HepG2 (cell line): ENCODE measurements around the gene CUL1. TPM values are rescaled to one million over a fixed set of nuclear protein-coding genes. Genes with fewer than 3 reads are reported as not detected.

Experiments
- ARID4A ChIP-seq: sonication (generic); formaldehyde crosslinking; IDR thresholded peaks from 2 replicates; pipeline ENCODE4 v1.5.0; 2020; ENCODE audit warnings: mild to moderate bottlenecking, missing genetic modification reagents, borderline replicate concordance
- CEBPG ChIP-seq: IDR thresholded peaks from 2 replicates; pipeline ENCODE4 v1.6.1; 2016
- KDM3A ChIP-seq: IDR thresholded peaks from 2 replicates; pipeline ENCODE4 v1.6.1; 2018; ENCODE audit warnings: low read depth, missing compliant biosample characterization
- KLF6 ChIP-seq: IDR thresholded peaks from 2 replicates; pipeline ENCODE4 v1.8.0; 2016; ENCODE audit warnings: missing biosample characterization, missing genetic modification reagents
- POLR2AphosphoS5 ChIP-seq: IDR thresholded peaks from 2 replicates; pipeline ENCODE4 v1.6.1; 2012; ENCODE audit warnings: low read depth, low read length
- TFDP1 ChIP-seq: IDR thresholded peaks from 2 replicates; pipeline ENCODE4 v1.6.1; 2016; ENCODE audit warnings: missing compliant biosample characterization, missing genetic modification reagents, borderline replicate concordance
- ZNF275 ChIP-seq: sonication (generic); formaldehyde crosslinking; IDR thresholded peaks from 2 replicates; pipeline ENCODE4 v1.8.0; 2022; ENCODE audit warnings: missing genetic modification reagents, mild to moderate bottlenecking, inconsistent platforms, borderline replicate concordance
- ZNF431 ChIP-seq: sonication (generic); formaldehyde crosslinking; IDR thresholded peaks from 2 replicates; pipeline ENCODE4 v1.9.0; 2022; ENCODE audit warnings: missing genetic modification reagents, low read depth, mild to moderate bottlenecking, borderline replicate concordance
- ZNF672 ChIP-seq: sonication (generic); formaldehyde crosslinking; IDR thresholded peaks from 2 replicates; pipeline ENCODE4 v1.8.1; 2022; ENCODE audit warnings: missing genetic modification reagents
- ZNF747 ChIP-seq: sonication (generic); formaldehyde crosslinking; IDR thresholded peaks from 2 replicates; pipeline ENCODE4 v1.8.1; 2023; ENCODE audit warnings: missing genetic modification reagents, mild to moderate bottlenecking, borderline replicate concordance
- ZNF770 ChIP-seq: sonication (generic); formaldehyde crosslinking; IDR thresholded peaks from 2 replicates; pipeline ENCODE4 v1.5.0; 2020; ENCODE audit warnings: mild to moderate bottlenecking, missing genetic modification reagents
- ZNF839 ChIP-seq: sonication (generic); formaldehyde crosslinking; IDR thresholded peaks from 2 replicates; pipeline ENCODE4 v1.4.0; 2020; ENCODE audit warnings: missing genetic modification reagents, mild to moderate bottlenecking, borderline replicate concordance
- polyA plus RNA-seq, 8 experiments: library from polyadenylated mRNA; depleted of rRNA in 3 of 8; stranded (reverse) in 7 of 8; unstranded in 1 of 8; fragments of >200 nt; fragmentation: Illumina TruSeq in 4 of 8; extraction: Trizol in 4 of 8; gene quantifications; 2 replicates each; pipeline versions ENCODE4 v1.2.1 to v1.2.3, GENCODE V29; 2011 to 2016; ENCODE audit warnings: low read depth in 4 of 8, missing spikeins in 1 of 8, mixed read lengths in 1 of 8; ENCODE audit not compliant: insufficient read depth in 1 of 8
- total RNA-seq, 5 experiments: library from RNA; depleted of rRNA; stranded (reverse); fragments of >200 nt; fragmentation: Illumina TruSeq; extraction: Trizol; gene quantifications; 2 replicates each; pipeline ENCODE4 v1.2.3, GENCODE V29; 2016; ENCODE audit warnings: low read depth in 1 of 5
- TF ChIP-seq, protein P1 (sequence below), 2 experiments: sonication (generic) in 1 of 2; formaldehyde crosslinking in 1 of 2; IDR thresholded peaks; 2 replicates each; pipeline versions ENCODE4 v1.4.0 to v1.6.1; 2018 to 2020; ENCODE audit warnings: missing genetic modification reagents in 2 of 2, borderline replicate concordance in 1 of 2, low read depth in 1 of 2, mild to moderate bottlenecking in 1 of 2, missing biosample characterization in 1 of 2
- TF ChIP-seq, protein P2 (sequence below): sonication (generic); formaldehyde crosslinking; IDR thresholded peaks from 2 replicates; pipeline ENCODE4 v1.4.0; 2020; ENCODE audit warnings: missing genetic modification reagents

CUL1 gene
- total and polyA plus RNA-seq, 2 of the 13 experiments (the other 11 are each of a cell fraction or from before 2014, with no cell fraction given): 30.1 to 45.9 TPM

DNA sequence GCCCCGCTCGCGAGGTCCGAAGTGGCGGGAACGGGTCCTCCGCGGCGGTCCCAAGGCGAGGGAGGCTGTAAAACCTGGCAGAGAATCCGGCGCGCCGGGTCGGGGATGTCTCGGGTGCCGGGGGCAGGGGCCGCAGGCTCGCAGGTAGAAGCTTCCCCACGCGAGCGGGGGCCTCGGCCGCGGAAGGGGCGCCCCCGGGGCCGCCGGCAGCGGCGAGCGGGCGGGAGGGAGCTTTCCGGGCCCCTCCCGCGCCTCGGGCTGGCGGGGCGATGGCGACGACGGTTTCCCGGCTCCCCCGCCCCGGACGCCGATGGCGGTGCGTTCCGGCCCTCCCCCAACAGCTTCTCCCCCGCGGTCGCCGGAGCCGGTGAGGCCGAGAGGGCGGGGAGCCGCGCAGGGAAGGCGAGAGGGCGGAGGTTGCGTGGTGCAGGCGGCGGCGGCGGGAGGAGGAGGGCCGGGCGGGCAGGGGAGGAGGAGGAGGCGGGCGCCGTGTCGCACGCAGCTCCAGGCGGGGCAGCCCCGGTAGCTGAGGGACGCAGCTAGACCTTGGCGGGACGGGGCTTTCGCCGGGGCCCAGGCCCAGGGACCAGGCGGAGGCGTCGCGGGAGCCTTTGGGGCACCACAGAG, at the start of gene CUL1 (continued):
- TF ChIP-seq ZNF839 (CRISPR knock-in tag) (no peak), CEBPG (no peak), ARID4A (CRISPR knock-in tag) (no peak; the same call in 1 of the 2 replicates), ZNF672 (peak; percentile 76; the same call in 1 of the 2 replicates), ZNF431 (CRISPR knock-in tag) (0 out of 2 replicates have a peak, but pooled peaks have one; percentile 21), KLF6 (CRISPR knock-in tag) (0 out of 2 replicates have a peak, but pooled peaks have one; percentile 21), ZNF747 (CRISPR knock-in tag) (no peak), POLR2AphosphoS5 (peak; percentile 44; the same call in 1 of the 2 replicates), TFDP1 (CRISPR knock-in tag) (peak; percentile 49; the same call in 1 of the 2 replicates), ZNF770 (CRISPR knock-in tag) (0 out of 2 replicates have a peak, but pooled peaks have one; percentile 5), ZNF275 (CRISPR knock-in tag) (no peak), KDM3A (0 out of 2 replicates have a peak, but pooled peaks have one; percentile 28)
- TF ChIP-seq, protein P1, sequence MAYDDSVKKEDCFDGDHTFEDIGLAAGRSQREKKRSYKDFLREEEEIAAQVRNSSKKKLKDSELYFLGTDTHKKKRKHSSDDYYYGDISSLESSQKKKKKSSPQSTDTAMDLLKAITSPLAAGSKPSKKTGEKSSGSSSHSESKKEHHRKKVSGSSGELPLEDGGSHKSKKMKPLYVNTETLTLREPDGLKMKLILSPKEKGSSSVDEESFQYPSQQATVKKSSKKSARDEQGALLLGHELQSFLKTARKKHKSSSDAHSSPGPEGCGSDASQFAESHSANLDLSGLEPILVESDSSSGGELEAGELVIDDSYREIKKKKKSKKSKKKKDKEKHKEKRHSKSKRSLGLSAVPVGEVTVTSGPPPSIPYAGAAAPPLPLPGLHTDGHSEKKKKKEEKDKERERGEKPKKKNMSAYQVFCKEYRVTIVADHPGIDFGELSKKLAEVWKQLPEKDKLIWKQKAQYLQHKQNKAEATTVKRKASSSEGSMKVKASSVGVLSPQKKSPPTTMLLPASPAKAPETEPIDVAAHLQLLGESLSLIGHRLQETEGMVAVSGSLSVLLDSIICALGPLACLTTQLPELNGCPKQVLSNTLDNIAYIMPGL (CRISPR knock-in tag; IDR thresholded peaks at IDR 0.05; ENCODE audit: borderline replicate concordance in 1 of 2, low read depth in 1 of 2): peak in 1 of 2 experiments; percentile 67; a peak in 2 of 4 replicates
- TF ChIP-seq, protein P2, sequence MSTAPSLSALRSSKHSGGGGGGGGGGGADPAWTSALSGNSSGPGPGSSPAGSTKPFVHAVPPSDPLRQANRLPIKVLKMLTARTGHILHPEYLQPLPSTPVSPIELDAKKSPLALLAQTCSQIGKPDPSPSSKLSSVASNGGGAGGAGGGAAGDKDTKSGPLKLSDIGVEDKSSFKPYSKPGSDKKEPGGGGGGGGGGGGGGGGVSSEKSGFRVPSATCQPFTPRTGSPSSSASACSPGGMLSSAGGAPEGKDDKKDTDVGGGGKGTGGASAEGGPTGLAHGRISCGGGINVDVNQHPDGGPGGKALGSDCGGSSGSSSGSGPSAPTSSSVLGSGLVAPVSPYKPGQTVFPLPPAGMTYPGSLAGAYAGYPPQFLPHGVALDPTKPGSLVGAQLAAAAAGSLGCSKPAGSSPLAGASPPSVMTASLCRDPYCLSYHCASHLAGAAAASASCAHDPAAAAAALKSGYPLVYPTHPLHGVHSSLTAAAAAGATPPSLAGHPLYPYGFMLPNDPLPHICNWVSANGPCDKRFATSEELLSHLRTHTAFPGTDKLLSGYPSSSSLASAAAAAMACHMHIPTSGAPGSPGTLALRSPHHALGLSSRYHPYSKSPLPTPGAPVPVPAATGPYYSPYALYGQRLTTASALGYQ (CRISPR knock-in tag): no peak
